Stomach (tissue), 4 donors: Measurements from ENCODE around the gene WDR76.

Experiments
- CTCF ChIP-seq, 7 experiments: fragments of 450-650 bp in 4 of 7; fragments of 200-600 bp in 3 of 7; sonication (generic) in 3 of 7; IDR thresholded peaks; one replicate each; pipeline ENCODE4 v1.5.1; 2016 to 2019; ENCODE audit warnings: antibody characterized with exemption in 7 of 7, control low read depth in 2 of 7, mild to moderate bottlenecking in 1 of 7
- EP300 ChIP-seq: sonication (generic); formaldehyde crosslinking; IDR thresholded peaks from one replicate; pipeline ENCODE4 v1.6.1; 2017; ENCODE audit warnings: antibody characterized with exemption
- POLR2A ChIP-seq, 4 donors: fragments of 450-650 bp; IDR thresholded peaks; one replicate each; pipeline ENCODE4 v1.6.1; 2016; ENCODE audit warnings: antibody characterized with exemption in 4 of 4, control low read depth in 2 of 4, mild to moderate bottlenecking in 1 of 4, moderate library complexity in 1 of 4

GRCh38 chr15:43911235-43911781 lies 84.5 kb downstream of the WDR76 start:
- TF ChIP-seq CTCF (IDR thresholded peaks at IDR 0.05) (no peak), POLR2A (IDR thresholded peaks at IDR 0.05) (no peak), EP300 (no peak)
